ENCODE measurements around the gene MYO1B. TPM values are rescaled to one million over a fixed set of nuclear protein-coding genes. Genes with fewer than 3 reads are reported as not detected.

Gene MYO1B
- total and polyA plus RNA-seq, 2 of the 4 experiments (the other 2 are of a cell fraction) = 57.2 to 116 TPM

DNA sequence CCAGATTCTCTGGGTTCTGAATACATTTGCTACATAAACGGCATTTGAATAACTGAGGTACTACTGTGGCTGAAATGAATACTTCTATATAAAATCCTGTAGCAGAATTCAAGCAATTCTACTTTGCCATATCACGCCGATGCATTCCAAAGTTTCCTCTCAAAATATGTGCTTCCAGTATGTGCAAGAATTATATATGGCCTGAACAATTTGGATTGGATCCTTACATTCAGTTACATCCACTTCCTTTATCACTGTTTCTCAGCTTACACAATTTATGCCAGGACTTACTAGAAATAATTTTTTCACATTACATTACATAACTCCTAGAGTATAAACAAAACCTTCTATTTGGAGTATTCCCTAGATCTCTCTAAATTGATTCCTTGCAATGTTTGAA lies 48.1 kb upstream of the MYO1B start (continued):
- TF ChIP-seq CTCF (conservative IDR thresholded peaks at IDR 0.05; ENCODE audit: low read depth, low read length) = no peak
- TF ChIP-seq MAZ (IDR thresholded peaks at IDR 0.05; ENCODE audit: borderline replicate concordance, low read depth, low read length) = no peak
- no peak for TF ChIP-seq CHD1 (IDR thresholded peaks at IDR 0.05; ENCODE audit: low read depth, low read length)
- TF ChIP-seq RFX5 (IDR thresholded peaks at IDR 0.05; ENCODE audit: low read depth, low read length) = no peak
- no peak for TF ChIP-seq RAD21 (IDR thresholded peaks at IDR 0.05; ENCODE audit: low read length)

Measured in IMR-90 (cell line).